OCI-LY7 (cell line): ENCODE data around the gene MAP7D1.

Experiments used
- EZH2phosphoT487 ChIP-seq: fragments of 200-600 bp; sonication (generic); IDR thresholded peaks from 2 replicates; pipeline ENCODE4 v1.6.1; 2018; ENCODE audit warnings: low read depth, borderline replicate concordance, mild to moderate bottlenecking, mixed run types, antibody characterized with exemption, low read length, moderate library complexity, mixed read lengths
- TF ChIP-seq, protein P1 (sequence below): fragments of 200-600 bp; sonication (generic); conservative IDR thresholded peaks from 2 replicates; pipeline ENCODE4 v1.5.1; 2014; ENCODE audit warnings: mild to moderate bottlenecking, antibody characterized with exemption, low read length, moderate library complexity, mixed read lengths

DNA sequence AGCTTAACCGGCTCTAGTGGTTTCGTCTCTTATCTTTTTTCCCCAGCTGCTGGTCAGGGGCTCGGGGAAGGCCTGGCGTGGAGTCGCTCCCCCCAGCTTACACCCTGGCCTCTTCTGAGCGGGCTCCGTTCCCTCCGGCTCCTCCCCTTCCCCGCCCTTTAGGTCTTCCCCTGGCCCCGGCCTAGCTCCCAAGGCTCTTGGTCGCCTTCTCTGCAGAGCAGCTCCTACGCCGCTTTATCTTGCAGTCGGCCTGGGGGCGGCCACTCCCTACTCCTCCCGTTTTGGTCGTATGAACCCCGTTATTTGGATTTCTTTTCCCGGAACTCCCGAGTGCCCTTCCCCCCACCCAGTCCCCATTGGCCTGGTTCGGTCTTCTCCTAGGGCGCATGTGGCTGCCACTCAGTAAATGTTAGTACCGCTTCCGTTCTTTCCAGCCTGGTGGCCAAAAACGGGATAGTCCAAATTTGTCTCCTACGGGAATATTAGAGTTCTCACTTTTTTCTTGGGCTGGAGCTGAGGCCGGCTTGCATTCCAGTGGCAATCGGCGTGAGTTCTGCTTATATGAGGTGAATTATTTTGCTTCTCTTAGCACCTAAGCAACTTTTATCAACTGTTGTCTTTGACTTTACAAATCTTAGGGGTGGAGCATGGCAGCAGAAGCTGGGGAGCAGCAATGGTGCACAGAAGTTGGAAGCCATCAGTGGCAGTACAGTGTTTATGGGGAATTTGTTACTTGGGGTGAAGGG is 68.8 kb downstream of the MAP7D1 start:
- TF ChIP-seq EZH2phosphoT487 = no peak
- TF ChIP-seq, protein P1, sequence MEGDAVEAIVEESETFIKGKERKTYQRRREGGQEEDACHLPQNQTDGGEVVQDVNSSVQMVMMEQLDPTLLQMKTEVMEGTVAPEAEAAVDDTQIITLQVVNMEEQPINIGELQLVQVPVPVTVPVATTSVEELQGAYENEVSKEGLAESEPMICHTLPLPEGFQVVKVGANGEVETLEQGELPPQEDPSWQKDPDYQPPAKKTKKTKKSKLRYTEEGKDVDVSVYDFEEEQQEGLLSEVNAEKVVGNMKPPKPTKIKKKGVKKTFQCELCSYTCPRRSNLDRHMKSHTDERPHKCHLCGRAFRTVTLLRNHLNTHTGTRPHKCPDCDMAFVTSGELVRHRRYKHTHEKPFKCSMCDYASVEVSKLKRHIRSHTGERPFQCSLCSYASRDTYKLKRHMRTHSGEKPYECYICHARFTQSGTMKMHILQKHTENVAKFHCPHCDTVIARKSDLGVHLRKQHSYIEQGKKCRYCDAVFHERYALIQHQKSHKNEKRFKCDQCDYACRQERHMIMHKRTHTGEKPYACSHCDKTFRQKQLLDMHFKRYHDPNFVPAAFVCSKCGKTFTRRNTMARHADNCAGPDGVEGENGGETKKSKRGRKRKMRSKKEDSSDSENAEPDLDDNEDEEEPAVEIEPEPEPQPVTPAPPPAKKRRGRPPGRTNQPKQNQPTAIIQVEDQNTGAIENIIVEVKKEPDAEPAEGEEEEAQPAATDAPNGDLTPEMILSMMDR = peak; percentile 41; the same call in 1 of the 2 replicates
